SIG-M5 (cell line): Measurements from ENCODE around the gene COL28A1.
"Not testable (repeated sequence)": the region's sequence is repeated elsewhere in the genome, so short reads cannot be mapped to it uniquely, and the experiment has no call there.

Source experiments
- DNase-seq: peaks from one replicate; lab custom pipeline; 2025; lab: John Stamatoyannopoulos, UW

COL28A1 gene

DNA sequence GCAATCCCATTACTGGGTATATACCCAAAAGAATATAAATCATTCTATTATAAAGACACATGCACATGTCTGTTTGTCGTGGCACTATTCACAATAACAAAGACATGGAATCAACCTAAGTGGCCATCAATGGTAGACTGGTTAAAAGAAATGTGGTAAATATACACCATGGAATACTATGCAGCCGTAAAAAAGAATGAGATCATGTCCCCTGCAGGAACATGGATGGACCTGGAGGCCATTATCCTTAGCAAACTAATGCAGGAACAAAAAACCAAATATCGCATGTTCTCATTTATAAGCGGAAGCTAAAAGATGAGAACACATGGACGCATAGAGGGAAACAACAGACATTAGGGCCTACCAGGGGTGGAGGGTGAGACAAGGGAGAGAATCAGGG lies 25.9 kb upstream of the COL28A1 start:
- DNase-seq: not testable (repeated sequence)

DNA sequence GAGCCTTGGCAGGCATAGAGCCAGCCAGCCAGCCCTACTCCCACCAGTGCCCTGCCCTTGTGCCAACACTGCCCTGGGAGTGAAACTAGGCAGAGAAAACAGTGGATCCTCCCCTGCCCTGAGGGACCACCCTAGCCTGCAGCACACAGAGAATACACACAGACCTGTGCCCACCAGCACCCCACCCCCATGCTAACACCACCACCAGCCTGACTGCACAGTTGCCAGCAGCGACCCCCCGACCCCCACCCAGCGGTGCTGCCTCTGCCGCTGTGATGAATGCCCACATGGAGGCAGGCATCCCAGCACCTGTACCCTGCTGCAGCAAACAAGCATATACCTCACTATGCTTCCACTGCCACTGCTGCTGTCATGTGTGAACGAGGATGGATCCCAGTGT lies 21.6 kb upstream of the COL28A1 start:
- DNase-seq: no peak

DNA sequence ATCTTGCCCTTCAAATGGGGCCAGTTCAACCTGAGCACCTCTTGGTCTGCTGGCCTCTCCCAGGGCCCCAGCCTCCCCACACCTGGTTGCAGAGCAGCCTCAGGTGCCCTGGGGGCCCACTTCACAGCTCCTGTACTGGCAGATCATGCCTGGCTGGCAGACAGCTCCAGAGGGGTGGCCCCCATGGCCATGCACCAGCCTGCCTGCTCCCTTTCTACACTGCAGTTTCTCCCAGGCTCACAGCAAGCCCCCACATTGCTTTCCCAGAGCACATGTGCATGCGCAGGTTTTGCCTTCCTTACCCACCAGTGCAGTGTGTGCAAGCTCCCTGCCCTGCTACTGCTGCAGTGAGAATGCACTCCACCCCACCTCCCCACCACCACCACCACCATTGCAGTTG lies 21.2 kb upstream of the COL28A1 start:
- DNase-seq: no peak

DNA sequence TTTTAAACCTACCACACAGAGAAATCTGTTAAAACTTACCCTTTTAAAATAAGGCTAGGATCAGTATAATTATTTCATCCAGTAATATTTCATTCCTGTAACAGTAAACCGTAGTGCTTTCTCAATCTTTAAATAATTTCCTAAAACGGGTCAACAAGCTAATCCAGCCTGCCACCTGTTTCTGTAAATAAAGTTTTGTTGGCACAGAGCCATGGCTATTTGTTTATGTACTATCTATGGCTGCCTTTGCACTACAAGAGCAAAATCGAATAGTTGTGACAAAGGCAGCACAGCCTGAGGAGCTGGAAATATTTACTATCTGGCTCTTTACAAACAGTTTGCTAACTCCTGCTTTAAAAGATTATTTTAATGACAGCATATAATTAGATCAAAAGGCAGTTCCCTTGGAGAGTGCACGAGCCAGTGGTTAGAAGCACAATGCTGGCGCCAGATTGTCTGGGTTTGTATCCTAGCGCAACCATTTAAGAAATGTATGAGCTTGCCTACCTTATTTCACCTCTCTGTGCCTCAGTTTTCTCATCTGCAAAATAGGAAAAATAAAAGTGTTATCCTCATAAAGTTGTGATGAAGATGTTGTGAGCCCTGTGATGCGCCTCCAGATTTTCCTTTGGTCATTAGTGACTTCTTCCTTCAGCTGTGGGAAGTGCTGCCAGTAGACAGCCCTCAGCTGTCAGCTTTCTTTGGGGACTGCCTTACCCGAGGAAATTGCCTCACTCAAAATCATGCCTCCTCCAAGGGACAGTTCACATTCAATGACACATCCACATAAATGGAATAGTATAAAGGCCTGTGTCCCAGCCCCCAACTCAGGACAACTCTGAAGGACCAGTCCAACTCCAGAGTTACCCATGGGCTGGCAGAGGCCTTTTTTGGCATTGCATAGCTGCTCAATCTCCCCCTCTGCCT lies 19.2 kb upstream of the COL28A1 start:
- DNase-seq: no peak

DNA sequence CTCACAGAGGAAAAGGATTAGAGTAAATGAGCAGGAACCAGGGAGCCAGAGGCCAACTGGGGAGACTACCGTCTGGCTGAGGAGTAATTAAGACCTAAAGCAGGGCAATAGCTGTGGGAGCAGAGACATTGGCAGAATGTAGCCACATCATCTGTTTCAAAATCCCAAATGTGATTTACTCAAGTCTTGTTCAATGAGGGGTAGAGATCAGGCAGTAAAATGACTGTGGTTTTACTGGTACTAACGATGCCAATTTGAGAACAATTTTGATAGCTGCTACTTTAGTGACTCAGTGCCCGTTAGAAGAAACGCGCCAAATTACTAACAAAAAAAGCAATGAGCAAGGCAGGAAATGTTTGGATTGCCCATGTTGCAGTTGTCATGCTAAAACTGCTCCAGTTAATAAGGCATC lies 18.4 kb upstream of the COL28A1 start:
- DNase-seq: no peak

DNA sequence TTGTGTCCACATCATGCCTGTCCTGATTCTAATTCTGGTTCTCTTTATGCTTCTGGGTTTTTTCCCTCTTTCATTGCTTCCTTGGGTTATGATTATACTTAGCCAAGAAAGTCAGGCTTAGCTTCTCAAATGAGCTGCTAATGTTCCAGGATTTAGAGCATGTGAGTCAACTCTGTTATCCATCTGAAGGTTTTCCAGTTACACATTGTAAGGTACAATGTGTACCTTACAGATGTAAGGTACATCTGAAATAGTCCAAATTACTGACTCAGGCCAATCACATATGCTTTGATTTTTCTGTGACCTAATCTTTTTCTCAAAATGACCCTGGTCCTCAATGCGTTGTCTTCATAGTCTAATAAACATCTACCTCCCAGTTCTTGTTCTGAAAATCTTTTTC lies 17.7 kb upstream of the COL28A1 start:
- DNase-seq: no peak

DNA sequence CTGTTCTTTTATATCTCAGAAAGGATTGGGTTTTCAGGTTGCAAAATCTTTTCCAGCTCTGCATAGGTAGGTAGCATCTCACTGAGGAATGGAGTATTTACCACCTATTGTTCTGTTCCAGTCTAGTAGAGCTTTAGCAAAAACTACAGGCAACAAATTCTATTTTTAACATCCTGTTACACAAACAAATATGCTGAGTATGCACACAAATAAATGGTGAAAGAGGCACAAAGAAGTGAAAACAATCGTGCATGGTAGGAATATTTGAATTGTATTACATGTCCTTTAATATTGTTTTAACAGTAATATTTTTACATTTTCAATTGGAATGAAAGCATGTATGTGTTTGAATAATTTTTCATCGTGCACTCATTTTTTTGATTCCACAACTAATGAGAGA lies 16.5 kb upstream of the COL28A1 start:
- DNase-seq: no peak

DNA sequence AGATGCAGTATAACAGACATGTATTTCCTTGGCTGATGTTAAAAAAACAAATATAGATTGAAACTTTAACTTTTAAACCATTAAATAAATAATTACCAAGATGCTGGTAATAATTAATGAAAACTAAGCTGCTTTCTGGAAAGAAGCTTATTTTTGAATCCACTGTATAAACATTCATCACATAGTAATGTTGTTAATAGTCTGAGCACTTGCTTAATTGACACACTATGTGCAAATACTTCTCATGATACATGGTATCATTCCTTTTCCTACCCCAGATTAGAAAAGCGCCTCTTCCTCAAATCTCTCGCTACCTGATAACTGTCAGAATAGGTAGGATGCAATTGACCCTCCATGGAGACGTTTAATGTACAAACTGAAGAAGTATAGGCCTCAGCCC lies 15.0 kb upstream of the COL28A1 start:
- no peak for DNase-seq

DNA sequence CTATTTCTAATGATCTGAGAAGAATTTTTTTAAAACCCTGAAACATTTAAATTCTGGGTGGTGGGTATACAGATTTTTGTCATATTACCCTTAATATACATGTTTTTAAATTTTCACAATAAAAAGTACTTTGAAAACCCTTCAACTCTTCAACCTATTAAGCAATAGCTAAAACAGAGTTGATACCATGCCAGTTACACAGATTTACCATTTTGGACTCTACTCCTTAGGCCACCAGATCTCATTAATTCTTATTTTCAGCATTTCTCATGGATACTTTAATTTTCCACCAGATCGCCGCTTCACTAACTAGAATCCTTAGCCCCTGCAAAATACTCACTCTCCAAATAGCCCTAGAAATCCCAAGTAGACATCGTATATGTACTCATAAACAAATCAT lies 12.7 kb upstream of the COL28A1 start:
- no peak for DNase-seq

DNA sequence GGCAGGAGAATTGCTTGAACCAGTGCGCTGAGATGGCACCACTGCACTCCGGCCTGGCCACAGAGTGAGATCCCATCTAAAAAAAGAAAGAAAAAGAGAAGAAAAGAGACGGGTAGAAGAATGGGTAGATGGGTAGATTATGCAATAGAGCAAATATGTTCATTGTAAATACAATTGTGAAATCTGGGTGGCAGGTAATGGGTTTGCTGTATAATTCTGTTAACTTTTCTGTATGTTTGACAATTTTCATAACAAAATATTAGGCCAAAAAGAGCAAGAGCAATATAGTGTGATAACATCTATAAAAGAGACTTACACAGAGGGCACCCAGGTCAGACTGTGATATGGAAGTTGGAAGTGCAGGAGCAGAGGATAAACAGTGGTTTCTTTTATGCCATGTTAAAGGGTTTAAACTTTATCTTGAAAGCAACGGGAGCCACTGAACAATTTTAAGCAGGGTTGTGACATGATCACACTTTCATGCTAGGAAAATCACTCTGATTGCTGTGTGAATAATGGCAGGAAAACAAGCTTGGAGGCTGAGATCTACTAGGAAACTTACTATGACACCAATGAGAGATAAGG lies 6.7 kb upstream of the COL28A1 start:
- no peak for DNase-seq

DNA sequence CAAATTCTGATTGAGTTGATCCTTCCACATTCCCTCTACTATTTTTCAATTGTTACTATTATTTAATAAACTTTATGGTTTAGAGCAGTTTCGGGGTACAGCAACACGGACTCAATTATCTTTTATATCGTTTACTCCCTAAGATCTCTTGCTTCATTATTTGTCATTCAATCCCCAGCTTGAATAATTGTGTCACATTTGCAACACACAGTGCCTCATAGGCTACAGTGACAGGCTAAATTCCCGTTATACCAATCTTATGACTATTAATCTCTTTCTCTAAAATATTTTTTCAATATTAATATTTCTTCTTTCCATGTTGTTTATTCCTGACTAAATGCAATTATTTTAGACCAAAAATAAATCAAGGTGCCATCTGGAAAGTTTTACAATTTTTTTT lies 4.0 kb upstream of the COL28A1 start:
- no peak for DNase-seq

DNA sequence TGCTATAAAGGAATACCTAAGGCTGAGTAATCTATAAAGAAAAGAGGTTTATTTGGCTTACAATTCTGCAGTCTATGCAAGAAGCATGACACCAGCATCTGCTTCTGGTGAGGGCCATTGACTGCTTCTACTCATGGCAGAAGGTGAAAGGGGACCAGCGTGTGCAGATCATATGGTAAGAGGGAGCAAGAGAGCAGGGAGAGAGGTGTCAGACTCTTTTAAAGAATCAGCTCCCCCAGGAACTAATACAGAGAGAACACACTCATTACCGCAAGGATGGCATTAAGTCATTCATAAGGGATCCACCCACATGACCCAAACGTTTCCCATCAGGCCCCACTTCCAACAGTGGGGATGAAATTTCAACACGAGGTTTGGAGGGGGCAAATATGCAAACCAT lies 3.5 kb upstream of the COL28A1 start:
- no peak for DNase-seq

DNA sequence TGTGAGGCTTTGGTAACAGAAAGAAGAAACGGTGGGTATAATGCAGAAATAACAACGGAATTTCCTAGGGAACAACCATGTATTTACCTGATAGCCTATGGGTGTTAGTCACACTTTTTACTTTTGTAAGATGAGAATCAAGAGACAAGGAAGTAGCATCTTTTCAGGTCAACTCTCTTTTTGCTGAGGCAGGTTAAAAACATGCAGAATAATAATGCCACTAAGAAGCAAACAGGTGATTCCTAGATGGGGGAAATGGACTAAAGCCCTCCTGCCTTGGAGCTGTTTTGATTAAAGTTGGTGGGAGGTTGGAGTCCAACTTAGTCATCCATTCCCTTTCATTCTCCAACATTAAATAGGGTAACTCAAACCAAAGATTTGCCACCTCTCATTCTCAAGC lies 2.0 kb upstream of the COL28A1 start:
- no peak for DNase-seq

DNA sequence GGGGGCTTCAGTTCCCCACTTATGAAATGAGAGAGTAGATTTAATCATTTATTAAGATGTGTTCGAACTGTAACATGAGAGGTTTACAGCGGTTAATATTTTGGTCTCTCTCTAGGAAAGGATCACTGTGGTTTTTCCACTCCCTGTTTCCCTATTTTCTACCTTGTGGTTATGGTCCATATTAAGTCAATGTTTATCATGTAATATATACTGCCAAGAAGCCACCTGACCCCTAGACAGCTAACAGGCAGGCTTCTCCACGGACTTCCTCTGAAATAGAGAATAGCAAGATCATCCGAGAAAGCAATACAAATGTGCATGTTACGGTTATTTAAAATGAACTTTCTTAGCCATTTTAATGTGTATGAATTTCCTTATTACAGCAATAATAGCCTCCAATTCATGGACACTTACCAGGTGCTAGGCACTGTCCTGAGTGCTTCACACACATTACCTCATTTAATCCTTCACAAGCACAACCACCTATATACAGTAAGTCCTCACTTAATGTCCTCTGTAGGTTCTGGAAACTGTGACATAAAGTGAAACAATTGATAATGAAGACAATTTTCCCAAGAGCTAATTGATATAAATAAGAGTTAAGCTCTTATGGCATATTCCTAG lies 835 bp upstream of the COL28A1 start:
- DNase-seq: no peak

DNA sequence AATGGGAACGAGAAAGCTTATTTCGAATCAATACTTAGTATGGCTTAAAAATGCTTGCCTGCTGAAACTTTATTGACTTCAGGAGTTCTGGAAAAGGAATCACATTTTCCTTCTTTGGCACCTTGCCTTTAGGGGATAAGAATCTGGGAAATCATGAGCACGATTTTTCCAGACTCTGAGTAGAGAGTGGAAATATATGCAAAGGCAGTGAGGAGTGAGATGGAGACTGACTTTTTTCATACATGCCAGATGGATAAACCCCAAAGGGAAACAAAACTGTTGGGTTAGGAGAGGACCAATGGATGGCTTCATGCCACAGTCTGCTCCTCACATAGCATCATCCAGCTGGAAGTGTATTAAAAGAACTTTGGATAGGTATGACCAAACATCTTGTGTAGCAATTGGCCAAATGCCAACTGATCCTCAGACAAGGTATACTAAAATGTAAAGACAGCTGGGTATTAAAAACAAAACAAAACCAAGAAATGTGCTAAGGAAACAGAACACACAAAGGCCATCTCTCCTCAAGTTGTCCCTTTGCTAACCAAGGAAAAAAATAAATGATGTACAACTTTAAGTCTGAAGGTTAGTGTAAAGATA lies 1.7 kb downstream of the COL28A1 start:
- no peak for DNase-seq

DNA sequence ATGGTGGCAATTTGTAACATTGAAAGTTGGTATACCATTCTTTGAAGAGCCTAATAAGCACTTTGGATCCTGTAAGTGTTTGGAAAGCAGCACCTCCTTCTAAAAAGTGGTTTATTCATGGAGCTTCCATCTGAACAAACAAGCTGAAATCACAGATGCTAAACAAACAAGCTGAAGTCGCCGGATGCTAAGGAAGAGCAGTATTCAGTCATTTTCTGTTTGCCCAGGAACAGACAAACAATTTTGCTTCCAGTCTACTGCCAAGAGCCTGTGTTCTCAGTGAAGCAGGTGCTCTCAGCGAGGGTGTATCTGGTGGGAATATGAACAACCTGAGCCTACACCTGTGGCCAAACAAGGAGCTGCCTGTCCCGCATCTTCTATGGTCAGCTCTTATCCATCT lies 6.3 kb downstream of the COL28A1 start:
- no peak for DNase-seq

DNA sequence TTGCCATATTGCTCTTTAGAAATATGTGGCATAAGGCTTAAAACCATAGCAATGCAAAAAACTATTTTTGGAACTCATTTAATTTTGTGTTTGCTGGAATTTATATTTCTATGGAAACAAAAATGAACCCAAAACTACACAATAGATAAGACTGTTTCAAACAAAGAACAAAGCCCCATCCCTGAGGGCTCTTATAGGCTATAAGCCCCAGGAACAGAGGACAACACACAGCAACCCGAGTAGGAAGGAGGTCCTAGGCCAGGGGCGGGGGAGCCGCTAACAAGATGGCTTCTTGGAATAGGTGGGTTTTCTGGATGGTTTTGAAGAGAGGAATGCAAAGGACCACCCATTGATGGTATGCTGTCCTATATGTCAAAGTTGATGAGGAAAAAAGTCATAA lies 8.6 kb downstream of the COL28A1 start:
- no peak for DNase-seq

DNA sequence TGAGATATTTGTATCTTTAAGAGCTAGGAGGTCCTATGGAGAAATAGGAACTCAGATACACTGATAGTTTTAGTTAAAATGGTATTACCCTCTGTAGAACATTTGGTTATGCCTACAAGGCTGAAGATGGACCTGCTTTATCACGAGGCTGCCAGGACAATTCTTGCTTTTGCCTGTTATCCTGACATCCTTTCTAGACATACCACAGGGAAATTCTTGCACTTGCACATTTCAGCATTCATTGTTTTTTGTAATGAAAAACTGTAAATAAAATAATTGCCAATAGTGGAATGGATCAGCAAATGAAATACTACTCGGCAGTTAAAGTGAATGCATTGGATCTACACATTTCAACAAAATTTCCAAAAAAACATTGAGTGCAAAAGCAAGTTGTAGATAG lies 9.7 kb downstream of the COL28A1 start:
- no peak for DNase-seq

DNA sequence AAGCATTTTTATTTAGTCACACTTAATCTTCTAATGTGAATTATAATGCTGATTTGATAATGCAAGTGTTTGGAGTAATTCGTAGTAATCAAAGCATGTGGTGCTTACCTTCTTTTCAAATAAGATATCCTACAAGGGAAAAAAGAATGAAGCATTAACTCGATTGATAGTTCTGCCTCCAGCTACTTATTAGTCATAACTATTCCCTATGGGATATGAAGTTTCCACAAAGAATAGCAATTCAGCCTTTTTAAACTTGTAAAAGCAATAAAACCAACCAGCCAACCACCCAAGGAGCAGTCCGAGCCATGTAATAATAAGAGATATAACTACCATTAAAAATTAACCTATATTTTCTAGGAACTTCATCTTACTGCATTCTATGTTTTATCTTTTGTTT lies 11.6 kb downstream of the COL28A1 start:
- DNase-seq: no peak

DNA sequence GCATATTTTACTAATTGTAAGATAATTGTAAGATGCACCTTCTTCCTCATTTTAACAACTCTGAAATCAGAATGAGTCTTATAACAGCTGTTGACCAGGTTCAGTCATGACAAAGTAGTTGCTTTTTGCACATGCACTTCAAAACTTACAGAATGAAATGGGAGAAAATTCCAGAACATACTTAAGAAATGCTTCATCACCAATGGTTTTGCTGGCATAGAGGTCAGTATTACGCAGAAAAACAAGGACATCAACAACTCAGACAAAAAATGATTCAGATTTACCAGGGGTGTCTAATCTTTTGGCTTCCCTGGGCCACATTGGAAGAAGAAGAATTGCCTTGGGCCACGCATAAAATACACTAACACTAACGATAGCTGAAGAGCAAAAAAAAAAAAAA lies 13.3 kb downstream of the COL28A1 start:
- DNase-seq: no peak

DNA sequence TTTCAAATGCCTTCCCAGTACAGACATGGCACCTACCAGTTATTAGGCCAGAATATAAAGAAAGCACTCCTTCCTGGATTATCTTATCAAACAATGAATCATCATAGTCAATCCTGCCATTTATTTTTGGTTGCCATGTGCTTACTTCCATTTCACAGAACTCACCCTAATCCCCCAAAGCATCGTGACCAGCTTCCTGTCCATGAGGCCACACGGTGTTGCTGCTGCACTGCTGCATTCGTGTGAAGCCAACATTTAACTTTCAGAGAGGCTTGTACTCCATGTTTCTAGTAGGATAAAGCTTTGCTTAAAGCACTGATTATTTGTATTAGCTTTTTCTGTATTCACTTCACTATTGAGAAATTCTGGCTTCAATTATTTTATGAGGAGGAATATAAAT lies 14.4 kb downstream of the COL28A1 start:
- DNase-seq: no peak

DNA sequence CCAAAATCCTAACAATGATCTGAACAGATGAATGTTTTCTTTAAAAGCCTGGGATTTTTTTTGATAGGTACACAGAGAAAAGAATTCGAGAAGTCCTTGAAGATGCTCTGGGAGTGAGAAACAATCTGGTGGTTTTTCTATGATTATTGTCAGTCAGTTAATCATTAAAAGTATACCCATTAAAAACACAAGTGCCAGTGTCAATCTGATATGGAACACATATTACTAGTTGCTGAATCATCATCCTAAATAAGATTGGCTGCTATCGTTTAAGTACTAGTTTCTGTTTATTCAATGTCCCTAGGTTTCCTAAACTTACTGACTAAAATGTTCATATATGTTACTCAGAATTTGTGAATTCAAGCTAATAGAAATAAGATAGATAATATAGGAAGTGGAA lies 16.1 kb downstream of the COL28A1 start:
- DNase-seq: no peak

DNA sequence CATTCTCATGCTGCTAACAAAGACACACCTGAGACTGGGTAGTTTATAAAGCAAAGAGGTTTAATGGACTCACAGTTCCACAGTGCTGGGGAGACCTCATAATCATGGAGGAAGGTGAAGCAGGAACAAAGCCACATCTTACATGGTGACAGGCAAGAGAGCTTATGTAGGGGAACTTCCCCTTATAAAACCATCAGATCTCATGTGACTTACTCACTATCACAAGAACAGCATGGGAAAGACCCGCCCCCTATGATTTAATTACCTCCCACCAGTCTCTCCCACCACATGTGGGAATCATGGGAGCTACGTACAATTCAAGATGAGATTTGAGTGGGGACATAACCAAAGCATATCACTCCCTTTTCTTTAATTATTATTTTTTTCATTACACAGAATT lies 16.6 kb downstream of the COL28A1 start:
- DNase-seq: no peak
